ENCODE measurements around the gene TNFAIP8L2. TPM values are rescaled to one million over a fixed set of nuclear protein-coding genes. Genes with fewer than 3 reads are reported as not detected.

TNFAIP8L2 gene
- total RNA-seq, 1 experiment from 2014 or later: 0.15 TPM

- Mint-ChIP-seq H3K27ac (no peak overlapping the region), H3K36me3 (peaks cover 17% of the 10 kb centered on the region), H3K4me3 (no peak overlapping the region), H3K9me3 (no peaks in the 10 kb centered on the region; the same call in 1 of the 2 replicates), H3K4me1 (peaks cover 4% of the 10 kb centered on the region), H3K27me3 (ENCODE audit: low read depth) (peaks cover 23% of the 10 kb centered on the region)
- ATAC-seq (no peak), DNase-seq (ENCODE audit: low spot score) (no peak)
- TF ChIP-seq ZNF425 (CRISPR knock-in tag; conservative IDR thresholded peaks at IDR 0.05): no peak
- no peak for TF ChIP-seq ZNF317 (CRISPR knock-in tag; IDR thresholded peaks at IDR 0.05; ENCODE audit: borderline replicate concordance, low read depth)
- TF ChIP-seq NR2C2 (CRISPR knock-in tag; IDR thresholded peaks at IDR 0.05): no peak
- no peak for TF ChIP-seq JAZF1 (CRISPR knock-in tag; IDR thresholded peaks at IDR 0.05)
- no peak for TF ChIP-seq MAX (CRISPR knock-in tag; IDR thresholded peaks at IDR 0.05)
- TF ChIP-seq GABPB1 (CRISPR knock-in tag; IDR thresholded peaks at IDR 0.05): no peak
- TF ChIP-seq EMX1 (CRISPR knock-in tag; IDR thresholded peaks at IDR 0.05): no peak
- no peak for TF ChIP-seq HMGA2 (CRISPR knock-in tag; IDR thresholded peaks at IDR 0.05)
- TF ChIP-seq ATF6 (CRISPR knock-in tag; IDR thresholded peaks at IDR 0.05): no peak
- TF ChIP-seq ZNF138 (CRISPR knock-in tag; conservative IDR thresholded peaks at IDR 0.05): no peak
- TF ChIP-seq ZNF512 (CRISPR knock-in tag; IDR thresholded peaks at IDR 0.05; ENCODE audit: borderline replicate concordance): no peak
- no peak for TF ChIP-seq CREM (CRISPR knock-in tag; IDR thresholded peaks at IDR 0.05)
- TF ChIP-seq ZNF423 (CRISPR knock-in tag; IDR thresholded peaks at IDR 0.05): no peak
- TF ChIP-seq ZBTB43 (CRISPR knock-in tag; IDR thresholded peaks at IDR 0.05): no peak
- no peak for TF ChIP-seq ZNF219 (CRISPR knock-in tag; IDR thresholded peaks at IDR 0.05; ENCODE audit: borderline replicate concordance)
- no peak for TF ChIP-seq TP53 (CRISPR knock-in tag; IDR thresholded peaks at IDR 0.05)
- no peak for TF ChIP-seq KAT7 (CRISPR knock-in tag; IDR thresholded peaks at IDR 0.05; ENCODE audit: borderline replicate concordance)
- CTCF ChIA-PET: no interaction called here
- POLR2A ChIA-PET: no interaction called here
Observed at GRCh38 chr1:151137789-151138188, 18.7 kb upstream of the TNFAIP8L2 start.

- Mint-ChIP-seq H3K4me1 (peaks cover 36% of the 10 kb centered on the region), H3K27ac (no peak overlapping the region), H3K36me3 (no peaks in the 10 kb centered on the region; the same call in 1 of the 2 replicates), H3K4me3 (no peak overlapping the region), H3K9me3 (no peaks in the 10 kb centered on the region), H3K27me3 (ENCODE audit: low read depth) (peaks cover 27% of the 10 kb centered on the region)
- DNase-seq (ENCODE audit: low spot score) (no peak), ATAC-seq (no peak)
- ChIA-PET CTCF (interaction anchor here (0.8 to 4.5 kb wide), 9 partner anchors 8 to 95 kb away, joined by 3 to 63 read pairs (median 24); partner anchors contain the start of genes C1orf56, GABPB2, LYSMD1 and TNFAIP8L2), POLR2A (interaction anchor here (1.4 kb wide), 1 partner anchor 11 kb away, joined by 5 read pairs; no protein-coding TSS in a partner anchor)
- TF ChIP-seq PRRX2 (CRISPR knock-in tag; IDR thresholded peaks at IDR 0.05) (no peak), TCF7 (CRISPR knock-in tag; IDR thresholded peaks at IDR 0.05; ENCODE audit: low read depth) (no peak), MAX (CRISPR knock-in tag; IDR thresholded peaks at IDR 0.05) (no peak), ZNF281 (CRISPR knock-in tag; IDR thresholded peaks at IDR 0.05) (no peak), JUN (CRISPR knock-in tag; IDR thresholded peaks at IDR 0.05) (no peak), ZNF232 (CRISPR knock-in tag; IDR thresholded peaks at IDR 0.05) (no peak), IRF2 (CRISPR knock-in tag; IDR thresholded peaks at IDR 0.05; ENCODE audit: borderline replicate concordance, low read depth) (no peak), SP1 (CRISPR knock-in tag; conservative IDR thresholded peaks at IDR 0.05) (no peak), ZNF671 (CRISPR knock-in tag; IDR thresholded peaks at IDR 0.05) (no peak), HMGA2 (CRISPR knock-in tag; IDR thresholded peaks at IDR 0.05) (no peak)
Observed at GRCh38 chr1:151142411-151143056, 13.9 kb upstream of the TNFAIP8L2 start.

All from WTC11 (cell line).